ENCODE measurements around the gene DNAJC10.

Gene DNAJC10

DNA sequence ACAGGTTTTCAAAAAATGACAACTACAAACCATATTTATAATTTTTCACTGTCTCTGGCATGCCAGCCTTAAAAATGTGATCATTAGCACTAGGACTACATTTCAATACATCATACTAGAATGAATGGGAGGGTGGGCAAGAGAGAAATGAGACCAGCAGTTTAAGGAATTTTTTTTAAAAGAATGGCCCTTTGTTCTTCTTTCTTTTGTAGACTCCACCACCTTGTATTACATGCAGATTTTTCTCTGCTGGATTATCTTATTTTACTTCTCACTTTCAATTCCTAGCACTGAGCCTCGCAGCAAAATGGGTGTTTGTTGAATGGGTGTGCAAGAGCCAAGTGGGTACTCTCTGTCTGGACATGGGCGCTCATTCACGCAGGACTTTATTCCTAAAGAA, 110.4 kb downstream of the DNAJC10 start:
- no peak for TF ChIP-seq ZNF274 (IDR thresholded peaks at IDR 0.05; ENCODE audit: low read depth, low read length)
- H3K4me3 ChIP-seq (ENCODE audit: low read length) = no peak overlapping the region

GRCh38 chr2:182827182-182827879, 111.3 kb downstream of the DNAJC10 start:
- TF ChIP-seq ZNF274 (IDR thresholded peaks at IDR 0.05; ENCODE audit: low read depth, low read length) = no peak
- no peak overlapping the region for H3K4me3 ChIP-seq (ENCODE audit: low read length)

- TF ChIP-seq ZNF274 (IDR thresholded peaks at IDR 0.05; ENCODE audit: low read depth, low read length) = no peak
- no peak overlapping the region for H3K4me3 ChIP-seq (ENCODE audit: low read length)
Observed at GRCh38 chr2:182831101-182831500, 115.0 kb downstream of the DNAJC10 start.

GRCh38 chr2:182831921-182832320, 115.9 kb downstream of the DNAJC10 start:
- no peak for TF ChIP-seq ZNF274 (IDR thresholded peaks at IDR 0.05; ENCODE audit: low read depth, low read length)

DNA sequence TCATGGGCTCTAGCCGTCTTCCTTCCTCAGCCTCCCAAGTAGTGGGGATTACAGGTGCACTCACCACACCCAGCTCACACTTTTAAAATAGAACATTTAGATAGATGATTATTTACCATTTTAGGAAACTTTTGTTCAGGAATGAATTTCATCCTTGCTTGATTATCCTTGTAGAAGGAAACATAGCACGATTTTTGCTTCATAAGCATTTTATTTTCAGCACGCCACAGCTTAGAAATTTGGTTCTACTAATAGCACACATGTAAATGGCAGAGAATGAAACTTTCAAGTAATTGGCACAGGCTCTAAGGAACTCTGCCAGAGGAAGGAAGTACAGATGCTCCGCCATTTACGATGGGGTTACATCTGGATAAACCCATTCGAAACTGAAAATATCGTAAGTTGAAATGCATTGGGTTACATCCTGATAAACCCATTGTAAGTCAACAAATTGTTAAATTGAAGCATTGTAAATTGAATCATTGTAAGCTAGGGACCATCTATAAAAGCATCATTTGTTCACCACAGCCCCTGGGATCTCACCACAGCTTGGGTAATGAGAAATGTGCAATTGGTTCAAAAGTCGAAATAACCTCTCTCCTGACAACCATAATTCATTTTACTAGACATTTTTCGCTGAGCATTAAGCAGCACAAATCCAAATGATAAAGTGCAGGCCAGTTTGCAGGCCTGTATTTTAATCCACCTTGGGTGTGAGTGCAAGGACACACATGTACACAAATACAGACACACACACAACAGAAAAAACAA, 117.2 kb downstream of the DNAJC10 start:
- TF ChIP-seq ZNF274 (IDR thresholded peaks at IDR 0.05; ENCODE audit: low read depth, low read length) = no peak

More at GRCh38 chr2:182831921-182832320, 115.9 kb downstream of the DNAJC10 start:
- H3K4me3 ChIP-seq (ENCODE audit: low read length) = no peak overlapping the region

GRCh38 chr2:182834293-182834692, 118.2 kb downstream of the DNAJC10 start:
- no peak overlapping the region for H3K4me3 ChIP-seq (ENCODE audit: low read length)
- TF ChIP-seq ZNF274 (IDR thresholded peaks at IDR 0.05; ENCODE audit: low read depth, low read length) = no peak

More for the DNA sequence above, 117.2 kb downstream of the DNAJC10 start:
- no peak overlapping the region for H3K4me3 ChIP-seq (ENCODE audit: low read length)

DNA sequence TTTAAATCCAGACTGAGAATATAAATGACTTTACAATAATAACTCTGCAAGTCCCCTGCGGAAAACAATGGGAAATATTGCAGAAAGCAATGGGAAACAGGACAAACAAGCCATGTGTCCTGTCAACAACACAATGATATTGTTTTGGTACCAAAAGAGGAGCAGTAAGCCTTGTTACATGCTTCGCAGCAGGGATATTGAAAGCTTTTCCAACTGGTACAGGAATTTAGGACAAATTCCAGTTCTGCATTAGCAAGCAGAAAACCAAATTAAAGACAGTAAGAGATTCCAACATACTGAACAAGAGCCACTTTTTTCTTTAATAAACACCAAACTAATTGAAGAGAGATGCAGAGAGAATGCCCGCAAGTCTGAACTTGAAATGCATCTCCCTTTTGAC, 120.4 kb downstream of the DNAJC10 start:
- no peak overlapping the region for H3K4me3 ChIP-seq (ENCODE audit: low read length)
- no peak for TF ChIP-seq ZNF274 (IDR thresholded peaks at IDR 0.05; ENCODE audit: low read depth, low read length)

Measured in GM08714 (cell line).